Mucosa of stomach (tissue), 1 donor: ENCODE data around the gene POPDC3.

Experiments
- H3K27me3 ChIP-seq: one replicate; pipeline ENCODE4 v1.7.0; 2013; ENCODE audit warnings: mild to moderate bottlenecking, low read length; ENCODE audit not compliant: control insufficient read depth, insufficient read depth
- H3K36me3 ChIP-seq: one replicate; pipeline ENCODE4 v1.7.0; 2013; ENCODE audit warnings: low read length; ENCODE audit not compliant: control insufficient read depth, insufficient read depth
- H3K4me1 ChIP-seq: one replicate; pipeline ENCODE4 v1.7.0; 2013; ENCODE audit warnings: mild to moderate bottlenecking, low read length; ENCODE audit not compliant: control insufficient read depth, insufficient read depth
- H3K4me3 ChIP-seq: one replicate; pipeline ENCODE4 v1.7.0; 2013; ENCODE audit warnings: low read length
- H3K9ac ChIP-seq: one replicate; pipeline ENCODE4 v1.7.0; 2013; ENCODE audit warnings: mild to moderate bottlenecking, low read length, moderate library complexity
- H3K9me3 ChIP-seq: one replicate; pipeline ENCODE4 v1.7.0; 2013; ENCODE audit warnings: mild to moderate bottlenecking, low read length, moderate library complexity; ENCODE audit not compliant: control insufficient read depth
- donor health status: Pancreatic carcinoma.

The POPDC3 gene

GRCh38 chr6:105210932-105211531 lies 31.2 kb upstream of the POPDC3 start:
- Histone ChIP-seq H3K9me3 (no peaks in the 10 kb centered on the region), H3K4me3 (no peak overlapping the region), H3K36me3 (no peaks in the 10 kb centered on the region)

GRCh38 chr6:105209950-105210706 lies 30.3 kb upstream of the POPDC3 start:
- H3K9me3 ChIP-seq, result no peaks in the 10 kb centered on the region
- no peaks in the 10 kb centered on the region for H3K36me3 ChIP-seq

More at GRCh38 chr6:105210932-105211531, 31.2 kb upstream of the POPDC3 start:
- Histone ChIP-seq H3K27me3 (no peaks in the 10 kb centered on the region), H3K4me1 (no peaks in the 10 kb centered on the region), H3K9ac (no peak overlapping the region)

GRCh38 chr6:105207524-105208269 lies 27.9 kb upstream of the POPDC3 start:
- Histone ChIP-seq H3K9me3 (no peaks in the 10 kb centered on the region), H3K4me1 (no peaks in the 10 kb centered on the region), H3K27me3 (no peaks in the 10 kb centered on the region), H3K36me3 (no peaks in the 10 kb centered on the region), H3K4me3 (no peak overlapping the region), H3K9ac (no peak overlapping the region)

More at GRCh38 chr6:105209950-105210706, 30.3 kb upstream of the POPDC3 start:
- Histone ChIP-seq H3K4me1 (no peaks in the 10 kb centered on the region), H3K27me3 (no peaks in the 10 kb centered on the region), H3K4me3 (no peak overlapping the region), H3K9ac (no peak overlapping the region)

GRCh38 chr6:105204768-105205167 lies 25.0 kb upstream of the POPDC3 start:
- no peaks in the 10 kb centered on the region for H3K9me3 ChIP-seq
- no peaks in the 10 kb centered on the region for H3K4me1 ChIP-seq
- H3K36me3 ChIP-seq, result no peaks in the 10 kb centered on the region
- no peaks in the 10 kb centered on the region for H3K27me3 ChIP-seq
- no peak overlapping the region for H3K9ac ChIP-seq
- no peak overlapping the region for H3K4me3 ChIP-seq

GRCh38 chr6:105204331-105204730 lies 24.5 kb upstream of the POPDC3 start:
- Histone ChIP-seq H3K9ac (no peak overlapping the region), H3K4me1 (no peaks in the 10 kb centered on the region), H3K36me3 (no peaks in the 10 kb centered on the region), H3K27me3 (no peaks in the 10 kb centered on the region), H3K9me3 (no peaks in the 10 kb centered on the region), H3K4me3 (no peak overlapping the region)

- no peaks in the 10 kb centered on the region for H3K36me3 ChIP-seq
- no peak overlapping the region for H3K4me3 ChIP-seq
- H3K4me1 ChIP-seq, result no peaks in the 10 kb centered on the region
- no peak overlapping the region for H3K9ac ChIP-seq
- H3K27me3 ChIP-seq, result no peaks in the 10 kb centered on the region
- no peaks in the 10 kb centered on the region for H3K9me3 ChIP-seq
Measured at GRCh38 chr6:105202486-105202885, 22.7 kb upstream of the POPDC3 start.

- Histone ChIP-seq H3K4me1 (no peaks in the 10 kb centered on the region), H3K36me3 (no peaks in the 10 kb centered on the region), H3K9ac (no peak overlapping the region), H3K4me3 (no peak overlapping the region), H3K9me3 (no peaks in the 10 kb centered on the region), H3K27me3 (no peaks in the 10 kb centered on the region)
Measured at GRCh38 chr6:105200133-105200730, 20.4 kb upstream of the POPDC3 start.

GRCh38 chr6:105199711-105200110 lies 19.9 kb upstream of the POPDC3 start:
- H3K9ac ChIP-seq, result no peak overlapping the region
- H3K4me1 ChIP-seq, result no peaks in the 10 kb centered on the region

GRCh38 chr6:105196076-105196475 lies 16.3 kb upstream of the POPDC3 start:
- H3K36me3 ChIP-seq, result no peaks in the 10 kb centered on the region
- H3K4me3 ChIP-seq, result no peak overlapping the region
- no peaks in the 10 kb centered on the region for H3K4me1 ChIP-seq
- H3K9ac ChIP-seq, result no peak overlapping the region
- no peaks in the 10 kb centered on the region for H3K27me3 ChIP-seq
- H3K9me3 ChIP-seq, result no peaks in the 10 kb centered on the region

More at GRCh38 chr6:105199711-105200110, 19.9 kb upstream of the POPDC3 start:
- no peaks in the 10 kb centered on the region for H3K9me3 ChIP-seq
- H3K4me3 ChIP-seq, result no peak overlapping the region
- H3K27me3 ChIP-seq, result no peaks in the 10 kb centered on the region
- no peaks in the 10 kb centered on the region for H3K36me3 ChIP-seq

- H3K4me3 ChIP-seq, result no peak overlapping the region
- H3K9ac ChIP-seq, result no peak overlapping the region
- H3K9me3 ChIP-seq, result no peaks in the 10 kb centered on the region
- H3K27me3 ChIP-seq, result no peaks in the 10 kb centered on the region
- no peaks in the 10 kb centered on the region for H3K36me3 ChIP-seq
- H3K4me1 ChIP-seq, result no peaks in the 10 kb centered on the region
Measured at GRCh38 chr6:105194591-105194990, 14.8 kb upstream of the POPDC3 start.

- H3K4me1 ChIP-seq, result no peaks in the 10 kb centered on the region
- no peaks in the 10 kb centered on the region for H3K36me3 ChIP-seq
- no peak overlapping the region for H3K9ac ChIP-seq
- H3K27me3 ChIP-seq, result no peaks in the 10 kb centered on the region
- no peaks in the 10 kb centered on the region for H3K9me3 ChIP-seq
- H3K4me3 ChIP-seq, result no peak overlapping the region
Measured at GRCh38 chr6:105194106-105194505, 14.3 kb upstream of the POPDC3 start.

GRCh38 chr6:105193647-105194046 lies 13.8 kb upstream of the POPDC3 start:
- Histone ChIP-seq H3K4me3 (no peak overlapping the region), H3K9me3 (no peaks in the 10 kb centered on the region), H3K4me1 (no peaks in the 10 kb centered on the region), H3K36me3 (no peaks in the 10 kb centered on the region), H3K9ac (no peak overlapping the region), H3K27me3 (no peaks in the 10 kb centered on the region)
